GM12891 (cell line): ENCODE measurements around the gene STARD10.

Experiments used
- POLR2A ChIP-seq: IDR thresholded peaks from 2 replicates; pipeline ENCODE4 v1.6.1; 2011; ENCODE audit warnings: low read depth, low read length, control low read depth
- POLR2AphosphoS5 ChIP-seq: IDR thresholded peaks from 2 replicates; pipeline ENCODE4 v1.6.1; 2011; ENCODE audit warnings: low read depth, low read length, control low read depth

- TF ChIP-seq POLR2AphosphoS5 (no peak), POLR2A (peak; percentile 2; the same call in 1 of the 2 replicates)
Observed at GRCh38 chr11:72833083-72833733, 39.4 kb upstream of the STARD10 start.
